NCI-H146 (cell line): Measurements from ENCODE around the gene FAM131C.
"Not testable (repeated sequence)": the region's sequence is repeated elsewhere in the genome, so short reads cannot be mapped to it uniquely, and the experiment has no call there.

Source experiments
- DNase-seq: peaks from one replicate; lab custom pipeline; 2025; lab: John Stamatoyannopoulos, UW

FAM131C gene

GRCh38 chr1:16058394-16059120, 14.9 kb downstream of the FAM131C start:
- not testable (repeated sequence) for DNase-seq

GRCh38 chr1:16057314-16057915, 16.0 kb downstream of the FAM131C start:
- DNase-seq = not testable (repeated sequence)

GRCh38 chr1:16056521-16056912, 16.9 kb downstream of the FAM131C start:
- DNase-seq = not testable (repeated sequence)

- peak; percentile 80 for DNase-seq
These were observed 17.6 kb downstream of the FAM131C start for GRCh38 chr1:16055613-16056520.

GRCh38 chr1:16054598-16055540, 18.6 kb downstream of the FAM131C start:
- no peak for DNase-seq

GRCh38 chr1:16053781-16054502, 19.5 kb downstream of the FAM131C start:
- DNase-seq = no peak

GRCh38 chr1:16051949-16052348, 21.5 kb downstream of the FAM131C start:
- not testable (repeated sequence) for DNase-seq

GRCh38 chr1:16051039-16051438, 22.4 kb downstream of the FAM131C start:
- no peak for DNase-seq

- no peak for DNase-seq
These were observed 23.1 kb downstream of the FAM131C start for GRCh38 chr1:16050328-16050727.

- peak; percentile 67 for DNase-seq
These were observed 24.8 kb downstream of the FAM131C start for GRCh38 chr1:16048573-16049189.

GRCh38 chr1:16047791-16048475, 25.5 kb downstream of the FAM131C start:
- DNase-seq = no peak

GRCh38 chr1:16046842-16047241, 26.6 kb downstream of the FAM131C start:
- no peak for DNase-seq

- DNase-seq = no peak
These were observed 29.5 kb downstream of the FAM131C start for GRCh38 chr1:16043950-16044349.

GRCh38 chr1:16043521-16043920, 29.9 kb downstream of the FAM131C start, which contains the start of gene CLCNKB:
Gene CLCNKB (plus strand): TSS chr1:16043782. CDS start chr1:16044493, 711 bp downstream.
- DNase-seq = peak; percentile 42

- DNase-seq = not testable (repeated sequence)
These were observed 30.8 kb downstream of the FAM131C start for GRCh38 chr1:16042654-16043053.

GRCh38 chr1:16042096-16042495, 31.4 kb downstream of the FAM131C start:
- no peak for DNase-seq

GRCh38 chr1:16041200-16041599, 32.3 kb downstream of the FAM131C start:
- no peak for DNase-seq

- not testable (repeated sequence) for DNase-seq
These were observed 33.6 kb downstream of the FAM131C start for GRCh38 chr1:16039871-16040270.

- DNase-seq = no peak
These were observed 34.9 kb downstream of the FAM131C start for GRCh38 chr1:16038620-16038912.

- not testable (repeated sequence) for DNase-seq
These were observed 37.0 kb downstream of the FAM131C start for GRCh38 chr1:16036461-16036860.
